ENCODE data around the gene TAL1. TPM values are rescaled to one million over a fixed set of nuclear protein-coding genes. Genes with fewer than 3 reads are reported as not detected.
A peak's percentile ranks its signal among the peaks of the same experiment; 100 is the strongest.

TAL1 gene
- total RNA-seq, 2 donors from 2014 or later, result 0.90 to 1.2 TPM

DNA sequence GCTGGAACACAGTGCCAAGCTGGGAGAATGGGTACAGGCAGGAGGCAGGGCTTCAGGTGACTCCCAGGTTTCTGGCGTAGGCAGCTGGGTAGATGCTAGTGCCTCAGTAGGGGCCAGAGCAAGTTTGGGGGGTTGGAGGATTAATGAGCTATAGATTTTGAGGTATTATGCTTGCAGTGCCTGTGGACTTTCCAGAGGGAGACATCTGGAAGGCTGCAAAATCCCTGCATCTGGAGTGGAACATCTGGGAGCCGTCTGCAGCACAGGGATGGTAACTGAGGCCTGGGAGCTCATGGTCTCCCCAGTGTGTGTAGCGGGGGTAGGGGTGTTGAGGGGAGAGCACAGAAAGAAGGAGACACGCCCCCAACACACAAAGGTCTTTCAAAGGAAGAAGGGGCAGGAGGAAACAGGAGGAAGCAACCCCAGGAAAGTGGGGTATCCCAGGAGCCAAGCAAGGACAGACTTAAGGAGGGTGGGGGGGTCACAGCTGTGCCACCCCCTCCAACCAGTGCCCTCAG is 40.0 kb downstream of the TAL1 start:
- no peak overlapping the region for H3K4me3 ChIP-seq
- peak overlapping the region; percentile 73 for H3K27ac ChIP-seq
- H3K4me1 ChIP-seq, result peaks cover 23% of the 10 kb centered on the region
- H3K27me3 ChIP-seq, result no peaks in the 10 kb centered on the region
- TF ChIP-seq, protein P1, sequence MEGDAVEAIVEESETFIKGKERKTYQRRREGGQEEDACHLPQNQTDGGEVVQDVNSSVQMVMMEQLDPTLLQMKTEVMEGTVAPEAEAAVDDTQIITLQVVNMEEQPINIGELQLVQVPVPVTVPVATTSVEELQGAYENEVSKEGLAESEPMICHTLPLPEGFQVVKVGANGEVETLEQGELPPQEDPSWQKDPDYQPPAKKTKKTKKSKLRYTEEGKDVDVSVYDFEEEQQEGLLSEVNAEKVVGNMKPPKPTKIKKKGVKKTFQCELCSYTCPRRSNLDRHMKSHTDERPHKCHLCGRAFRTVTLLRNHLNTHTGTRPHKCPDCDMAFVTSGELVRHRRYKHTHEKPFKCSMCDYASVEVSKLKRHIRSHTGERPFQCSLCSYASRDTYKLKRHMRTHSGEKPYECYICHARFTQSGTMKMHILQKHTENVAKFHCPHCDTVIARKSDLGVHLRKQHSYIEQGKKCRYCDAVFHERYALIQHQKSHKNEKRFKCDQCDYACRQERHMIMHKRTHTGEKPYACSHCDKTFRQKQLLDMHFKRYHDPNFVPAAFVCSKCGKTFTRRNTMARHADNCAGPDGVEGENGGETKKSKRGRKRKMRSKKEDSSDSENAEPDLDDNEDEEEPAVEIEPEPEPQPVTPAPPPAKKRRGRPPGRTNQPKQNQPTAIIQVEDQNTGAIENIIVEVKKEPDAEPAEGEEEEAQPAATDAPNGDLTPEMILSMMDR (IDR thresholded peaks at IDR 0.05), result no peak
- H3K9ac ChIP-seq (ENCODE audit: low read depth in 2 of 2, low read length in 2 of 2), result peak overlapping the region in 1 of 2 donors; percentile 13
- intact Hi-C loops (cut with DNase I), result loop anchor here (5.0 to 10.0 kb wide), 2 partner anchors 140 to 523 kb away; partner anchors contain the start of gene CMPK1
- no peaks in the 10 kb centered on the region for H3K36me3 ChIP-seq
- DNase-seq, result peak; percentile 64
- no peaks in the 10 kb centered on the region for H3K9me3 ChIP-seq

- H3K9me3 ChIP-seq, result no peaks in the 10 kb centered on the region
- TF ChIP-seq, protein P1 (IDR thresholded peaks at IDR 0.05), result no peak
- H3K9ac ChIP-seq (ENCODE audit: low read depth in 2 of 2, low read length in 2 of 2), result peak overlapping the region in 1 of 2 donors; percentile 77
- intact Hi-C loops (cut with DNase I), result loop anchor here (5.0 to 10.0 kb wide), 2 partner anchors 141 to 524 kb away; partner anchors contain the start of gene CMPK1
- no peaks in the 10 kb centered on the region for H3K36me3 ChIP-seq
- peaks cover 23% of the 10 kb centered on the region for H3K4me1 ChIP-seq
- no peak for DNase-seq
- H3K4me3 ChIP-seq, result no peak overlapping the region
- no peaks in the 10 kb centered on the region for H3K27me3 ChIP-seq
- peak overlapping the region; percentile 78 for H3K27ac ChIP-seq
Measured at GRCh38 chr1:47190857-47191256, 41.2 kb downstream of the TAL1 start.

DNA sequence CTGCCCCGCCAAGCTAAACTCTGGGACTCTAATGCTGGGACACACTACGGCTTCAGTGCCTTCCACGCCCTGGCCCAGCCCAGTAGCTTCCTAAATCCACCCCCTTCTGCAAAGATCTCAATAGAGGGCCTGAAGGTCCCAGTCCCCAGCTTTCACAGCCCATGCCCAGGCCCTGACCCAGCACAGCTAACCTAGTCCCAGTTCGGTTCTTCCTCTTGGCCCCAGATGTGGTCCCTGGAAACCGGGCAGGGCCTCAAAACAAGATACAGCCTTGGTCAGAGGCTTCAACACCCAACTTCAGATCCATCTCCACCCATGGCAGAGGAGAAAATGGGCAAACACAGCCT is 41.5 kb downstream of the TAL1 start:
- Histone ChIP-seq H3K27me3 (no peaks in the 10 kb centered on the region), H3K9me3 (no peaks in the 10 kb centered on the region), H3K4me1 (peaks cover 23% of the 10 kb centered on the region), H3K36me3 (no peaks in the 10 kb centered on the region), H3K4me3 (no peak overlapping the region), H3K27ac (peak overlapping the region; percentile 78), H3K9ac (ENCODE audit: low read depth in 2 of 2, low read length in 2 of 2) (peak overlapping the region in 1 of 2 donors; percentile 77)
- intact Hi-C loops (cut with DNase I), result loop anchor here (5.0 to 10.0 kb wide), 2 partner anchors 142 to 524 kb away; partner anchors contain the start of gene CMPK1
- DNase-seq, result no peak
- TF ChIP-seq, protein P1 (IDR thresholded peaks at IDR 0.05), result no peak

- H3K9me3 ChIP-seq, result no peaks in the 10 kb centered on the region
- peak within 1 kb of the TSS in 1 of 2 donors; percentile 77 for H3K9ac ChIP-seq (ENCODE audit: low read depth in 2 of 2, low read length in 2 of 2)
- TF ChIP-seq, protein P1 (IDR thresholded peaks at IDR 0.05), result no peak
- intact Hi-C loops (cut with DNase I), result loop anchor here (5.0 to 10.0 kb wide), 3 partner anchors 142 to 525 kb away; partner anchors contain the start of gene CMPK1
- peak within 1 kb of the TSS; percentile 78 for H3K27ac ChIP-seq
- peaks cover 23% of the 10 kb centered on the region for H3K4me1 ChIP-seq
- peak; percentile 88 for DNase-seq
- H3K27me3 ChIP-seq, result no peaks in the 10 kb centered on the region
- H3K4me3 ChIP-seq, result peak within 1 kb of the TSS; percentile 13
- H3K36me3 ChIP-seq, result no peaks in the 10 kb centered on the region
Measured at GRCh38 chr1:47189844-47190508, 42.0 kb downstream of the TAL1 start, which contains the start of gene PDZK1IP1. TSS of gene PDZK1IP1 (minus strand) at chr1:47190036. CDS start at chr1:47189932, 104 bp downstream.

GRCh38 chr1:47188791-47189785 is 42.9 kb downstream of the TAL1 start:
- intact Hi-C loops (cut with DNase I), result loop anchor here (10.0 kb wide), 1 partner anchor 236 kb away; no protein-coding TSS in a partner anchor
- TF ChIP-seq, protein P1 (IDR thresholded peaks at IDR 0.05), result no peak
- Histone ChIP-seq H3K4me1 (peaks cover 23% of the 10 kb centered on the region), H3K27me3 (no peaks in the 10 kb centered on the region), H3K9ac (ENCODE audit: low read depth in 2 of 2, low read length in 2 of 2) (peak overlapping the region in 1 of 2 donors; percentile 77), H3K4me3 (peak overlapping the region; percentile 13), H3K36me3 (no peaks in the 10 kb centered on the region), H3K27ac (peak overlapping the region; percentile 78), H3K9me3 (no peaks in the 10 kb centered on the region)
- DNase-seq, result peak; percentile 23

Measured in colonic mucosa (tissue), 4 donors.